GM12801 (cell line): Measurements from ENCODE around the gene EOLA2.

Experiments
- CTCF ChIP-seq: IDR thresholded peaks from one replicate; pipeline ENCODE4 v1.5.1; 2011; ENCODE audit warnings: control low read depth; ENCODE audit not compliant: insufficient read length; ENCODE audit errors: extremely low read depth

EOLA2 gene

GRCh38 chrX:149938427-149938880, at the start of gene EOLA2:
Gene EOLA2, minus strand, starts transcription at chrX:149938491. Its CDS starts 4,617 bp downstream, at chrX:149933874.
- no peak for TF ChIP-seq CTCF

- TF ChIP-seq CTCF: no peak
Observed at GRCh38 chrX:149987613-149988012, 49.3 kb upstream of the EOLA2 start.

DNA sequence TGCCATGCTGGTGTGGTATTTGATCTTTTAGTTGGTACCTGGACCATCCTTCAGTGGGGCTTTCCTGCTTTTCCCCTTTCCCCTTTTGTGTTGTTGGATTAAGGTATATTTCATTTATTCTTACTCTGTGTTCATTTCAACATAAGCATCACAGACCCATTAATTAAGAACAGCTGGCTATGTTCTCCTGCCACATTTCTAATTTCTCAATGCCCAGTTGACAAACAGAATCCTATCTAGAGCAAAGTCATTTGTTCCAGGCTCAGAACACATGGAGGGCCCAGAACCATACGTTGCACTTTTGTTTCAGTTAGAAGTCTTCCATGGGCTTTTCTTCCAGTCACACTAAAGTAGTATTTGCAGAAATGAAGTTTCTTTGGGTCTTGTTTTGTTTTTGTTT, 46.1 kb upstream of the EOLA2 start:
- no peak for TF ChIP-seq CTCF

DNA sequence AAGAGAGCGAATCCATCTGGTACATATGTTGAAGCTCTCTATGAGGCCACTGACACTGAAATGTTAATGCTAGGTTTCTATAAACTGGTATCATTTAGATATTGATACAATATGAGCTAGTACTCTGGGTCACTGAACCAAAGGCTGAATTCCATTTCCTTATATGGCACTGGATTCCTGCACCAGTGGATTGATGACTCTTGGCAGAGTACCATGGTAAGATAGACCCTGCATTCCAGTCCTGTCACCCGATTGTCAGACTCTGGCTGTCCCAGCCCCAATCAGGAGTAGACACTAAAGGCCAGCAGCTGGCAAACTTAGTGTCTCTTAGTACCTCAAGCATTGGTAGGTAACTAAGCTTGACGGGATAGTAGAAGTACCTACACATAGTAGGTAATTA, 44.0 kb upstream of the EOLA2 start:
- TF ChIP-seq CTCF: no peak

- no peak for TF ChIP-seq CTCF
Observed at GRCh38 chrX:149979126-149979644, 40.9 kb upstream of the EOLA2 start.

DNA sequence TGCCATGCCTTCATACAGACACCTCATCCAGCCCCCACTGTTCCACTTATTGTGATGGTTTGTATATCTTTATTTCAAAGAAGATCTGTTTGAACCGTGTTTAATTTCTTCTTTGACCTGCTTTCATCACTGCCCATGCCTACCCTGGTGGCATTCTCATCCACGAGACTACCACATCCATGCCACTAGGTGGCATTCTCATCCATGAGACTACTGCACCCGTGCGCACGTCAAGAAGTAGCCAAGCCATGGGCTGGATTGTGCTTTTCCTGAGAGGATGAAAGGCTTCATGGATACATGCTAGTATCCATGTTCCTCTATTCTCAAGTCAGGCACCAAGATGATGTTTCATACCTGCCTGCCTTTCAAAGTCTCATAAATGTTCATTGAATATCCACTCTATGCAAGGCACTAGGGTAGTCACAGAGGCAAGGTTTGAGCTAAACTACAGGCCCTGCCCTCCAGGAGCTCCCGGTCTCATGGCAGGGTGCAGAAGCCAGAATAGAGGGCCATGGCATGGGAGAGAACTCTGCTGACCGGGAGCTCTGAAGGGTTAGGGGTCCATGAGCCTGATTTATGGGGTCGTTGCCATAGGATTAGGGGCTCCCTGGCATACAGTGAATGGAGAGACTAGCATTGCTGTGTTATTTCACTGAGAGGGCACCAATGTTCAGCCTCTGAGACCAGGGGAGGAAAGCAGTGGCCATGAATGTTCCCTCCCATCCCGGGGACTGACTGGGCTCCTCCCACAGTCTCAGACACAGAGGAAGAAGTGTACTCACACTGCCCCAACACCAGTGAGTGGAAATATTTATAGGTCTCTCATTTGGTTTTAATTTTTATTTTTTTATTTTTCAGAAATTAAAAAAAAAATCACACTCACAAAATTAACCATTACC, 24.8 kb upstream of the EOLA2 start:
- no peak for TF ChIP-seq CTCF

DNA sequence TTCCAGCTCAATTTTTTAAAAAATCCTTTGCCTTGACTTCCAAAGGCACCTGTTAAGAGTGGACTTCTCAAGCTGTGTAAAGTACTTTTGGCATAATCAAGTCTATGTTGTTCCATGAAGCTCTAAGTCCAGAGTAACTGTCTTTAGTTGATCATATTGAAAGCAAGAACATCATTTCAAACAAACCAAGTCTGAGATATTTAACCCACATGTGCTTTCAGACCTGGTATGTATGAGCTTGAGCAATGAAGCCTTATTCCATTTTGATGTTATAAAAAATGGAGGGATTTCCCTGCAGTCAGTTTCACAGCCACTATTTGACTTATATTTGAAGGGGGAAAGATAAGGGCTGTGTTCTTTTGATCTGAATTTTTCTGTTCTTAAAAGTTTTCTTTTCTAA, 23.7 kb upstream of the EOLA2 start:
- no peak for TF ChIP-seq CTCF
